ENCODE measurements around the gene NLRP6.
"Not testable (repeated sequence)": the region's sequence is repeated elsewhere in the genome, so short reads cannot be mapped to it uniquely, and the experiment has no call there.

Gene NLRP6

DNA sequence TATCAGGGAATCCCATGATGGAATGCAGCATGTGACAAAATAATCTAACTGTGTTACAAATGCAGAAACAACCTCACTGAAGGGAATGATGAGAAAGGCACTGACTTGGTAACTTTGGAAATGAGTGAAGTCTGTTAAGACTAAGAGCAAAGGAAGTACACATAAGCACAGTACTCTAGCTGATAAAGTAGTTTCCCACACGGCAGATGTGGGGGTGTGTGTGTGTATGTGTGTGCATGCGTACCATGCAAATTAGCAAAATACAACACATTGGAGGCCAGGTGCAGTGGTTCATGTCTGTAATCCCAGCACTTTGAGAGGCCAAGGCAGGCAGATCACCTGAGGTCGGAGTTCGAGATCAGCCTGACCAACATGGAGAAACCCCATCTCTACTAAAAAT, 16.6 kb upstream of the NLRP6 start:
- H3K27ac ChIP-seq = no peak overlapping the region
- POLR2A ChIA-PET (ENCODE audit: low non-redundant PET) = no interaction called here

DNA sequence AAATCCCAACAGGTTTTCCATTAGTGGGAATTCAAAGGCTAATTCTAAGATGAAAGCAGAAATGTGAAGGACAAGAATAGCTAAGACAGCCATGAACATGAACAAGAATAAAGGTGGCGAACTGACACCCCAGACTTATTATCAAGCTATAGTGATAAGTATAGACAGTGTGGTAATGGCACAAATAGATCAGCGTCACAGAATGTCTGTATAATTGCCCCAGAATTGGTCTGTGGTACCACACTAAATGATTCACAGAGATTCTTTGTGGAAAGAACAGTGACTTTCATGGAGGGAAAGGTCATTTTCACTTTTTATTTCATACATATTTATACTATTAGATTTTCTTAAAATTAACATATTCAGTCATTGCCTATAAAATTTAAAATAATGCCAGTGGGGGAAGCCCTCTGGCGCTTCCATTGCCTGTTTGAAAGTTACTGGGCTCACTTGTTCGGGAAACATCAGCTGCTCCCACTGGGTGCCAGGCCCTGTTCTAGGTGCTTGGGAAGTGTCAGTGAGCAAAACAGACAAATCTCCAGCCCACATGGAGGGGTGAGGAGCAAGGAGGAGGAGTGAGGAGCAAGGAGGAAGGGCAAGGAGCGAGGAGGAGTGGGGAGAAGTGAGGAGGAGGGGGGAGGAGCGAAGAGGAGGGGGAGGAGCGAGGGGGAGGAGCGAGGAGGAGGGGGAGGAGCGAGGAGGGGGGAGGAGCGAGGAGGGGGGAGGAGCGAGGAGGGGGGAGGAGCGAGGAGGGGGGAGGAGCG, 11.3 kb upstream of the NLRP6 start:
- ChIA-PET POLR2A (ENCODE audit: low non-redundant PET) (no interaction called here), CTCF (interaction anchor here (0.7 to 0.9 kb wide), 2 partner anchors 14 to 45 kb away, joined by 3 read pairs; no protein-coding TSS in a partner anchor)
- DNase-seq (ENCODE audit: low spot score) = no peak
- TF ChIP-seq, protein P1, sequence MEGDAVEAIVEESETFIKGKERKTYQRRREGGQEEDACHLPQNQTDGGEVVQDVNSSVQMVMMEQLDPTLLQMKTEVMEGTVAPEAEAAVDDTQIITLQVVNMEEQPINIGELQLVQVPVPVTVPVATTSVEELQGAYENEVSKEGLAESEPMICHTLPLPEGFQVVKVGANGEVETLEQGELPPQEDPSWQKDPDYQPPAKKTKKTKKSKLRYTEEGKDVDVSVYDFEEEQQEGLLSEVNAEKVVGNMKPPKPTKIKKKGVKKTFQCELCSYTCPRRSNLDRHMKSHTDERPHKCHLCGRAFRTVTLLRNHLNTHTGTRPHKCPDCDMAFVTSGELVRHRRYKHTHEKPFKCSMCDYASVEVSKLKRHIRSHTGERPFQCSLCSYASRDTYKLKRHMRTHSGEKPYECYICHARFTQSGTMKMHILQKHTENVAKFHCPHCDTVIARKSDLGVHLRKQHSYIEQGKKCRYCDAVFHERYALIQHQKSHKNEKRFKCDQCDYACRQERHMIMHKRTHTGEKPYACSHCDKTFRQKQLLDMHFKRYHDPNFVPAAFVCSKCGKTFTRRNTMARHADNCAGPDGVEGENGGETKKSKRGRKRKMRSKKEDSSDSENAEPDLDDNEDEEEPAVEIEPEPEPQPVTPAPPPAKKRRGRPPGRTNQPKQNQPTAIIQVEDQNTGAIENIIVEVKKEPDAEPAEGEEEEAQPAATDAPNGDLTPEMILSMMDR (conservative IDR thresholded peaks at IDR 0.05; ENCODE audit: low read depth) = no peak
- no peak overlapping the region; the same call in 1 of the 2 replicates for H3K27ac ChIP-seq

More for the DNA sequence above, 16.6 kb upstream of the NLRP6 start:
- DNase-seq (ENCODE audit: low spot score) = no peak
- CTCF ChIA-PET = interaction anchor here (0.6 to 1.6 kb wide), 2 partner anchors 11 to 22 kb away, joined by 3 to 7 read pairs; no protein-coding TSS in a partner anchor
- TF ChIP-seq, protein P1 (conservative IDR thresholded peaks at IDR 0.05; ENCODE audit: low read depth) = no peak

DNA sequence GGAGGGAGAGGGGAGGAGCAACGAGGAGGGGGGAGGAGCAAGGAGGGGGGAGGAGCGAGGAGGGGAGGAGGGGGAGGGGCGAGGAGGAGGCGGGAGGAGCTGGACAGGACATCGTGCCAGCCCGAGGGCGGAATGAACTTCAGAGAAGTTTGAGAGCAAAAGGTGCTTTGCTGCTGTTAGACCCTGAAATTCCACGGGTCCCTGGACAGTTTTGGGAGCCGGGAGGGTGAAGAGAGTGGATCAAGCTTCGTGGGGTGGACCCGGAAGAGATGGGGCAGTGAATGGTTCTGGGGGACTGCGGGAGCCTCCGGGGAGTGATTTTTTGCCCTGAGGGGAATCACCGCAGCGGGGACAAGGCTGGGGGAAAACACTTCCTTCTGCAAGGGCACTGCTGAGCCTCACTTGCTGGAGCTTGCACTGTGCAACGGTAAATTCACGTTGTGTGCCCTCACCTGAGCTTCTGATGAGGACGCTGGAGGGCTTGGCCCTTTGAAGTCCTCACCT, 10.7 kb upstream of the NLRP6 start:
- CTCF ChIA-PET = interaction anchor here (0.7 to 1.0 kb wide), 3 partner anchors 13 to 44 kb away, joined by 3 read pairs; no protein-coding TSS in a partner anchor
- DNase-seq (ENCODE audit: low spot score) = no peak

DNA sequence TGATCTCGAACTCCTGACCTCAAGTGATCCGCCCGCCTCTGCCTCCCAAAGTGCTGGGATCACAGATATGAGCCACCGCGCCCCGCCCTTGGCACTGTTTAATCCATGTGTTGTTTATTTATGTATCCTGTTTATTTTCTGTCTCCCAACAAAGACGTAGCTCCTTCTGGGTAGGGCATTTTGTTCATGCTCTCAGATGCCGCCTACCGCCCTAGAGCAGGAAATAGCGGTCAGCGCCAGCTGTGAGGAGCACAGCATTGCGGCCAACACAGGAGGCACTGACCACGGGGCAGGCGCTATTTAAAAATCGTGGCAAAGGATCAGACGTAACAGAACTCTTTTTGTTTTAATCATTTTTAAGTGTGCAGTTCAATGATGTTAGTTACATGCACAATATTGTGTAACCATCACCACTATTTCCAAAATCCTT, 9.5 kb upstream of the NLRP6 start:
- H3K27ac ChIP-seq; DNase-seq (ENCODE audit: low spot score); CTCF ChIA-PET; POLR2A ChIA-PET (ENCODE audit: low non-redundant PET): not testable (repeated sequence)

More for the DNA sequence above, 10.7 kb upstream of the NLRP6 start:
- TF ChIP-seq, protein P1 (conservative IDR thresholded peaks at IDR 0.05; ENCODE audit: low read depth) = no peak
- H3K27ac ChIP-seq = peak overlapping the region; percentile 72
- POLR2A ChIA-PET (ENCODE audit: low non-redundant PET) = no interaction called here

DNA sequence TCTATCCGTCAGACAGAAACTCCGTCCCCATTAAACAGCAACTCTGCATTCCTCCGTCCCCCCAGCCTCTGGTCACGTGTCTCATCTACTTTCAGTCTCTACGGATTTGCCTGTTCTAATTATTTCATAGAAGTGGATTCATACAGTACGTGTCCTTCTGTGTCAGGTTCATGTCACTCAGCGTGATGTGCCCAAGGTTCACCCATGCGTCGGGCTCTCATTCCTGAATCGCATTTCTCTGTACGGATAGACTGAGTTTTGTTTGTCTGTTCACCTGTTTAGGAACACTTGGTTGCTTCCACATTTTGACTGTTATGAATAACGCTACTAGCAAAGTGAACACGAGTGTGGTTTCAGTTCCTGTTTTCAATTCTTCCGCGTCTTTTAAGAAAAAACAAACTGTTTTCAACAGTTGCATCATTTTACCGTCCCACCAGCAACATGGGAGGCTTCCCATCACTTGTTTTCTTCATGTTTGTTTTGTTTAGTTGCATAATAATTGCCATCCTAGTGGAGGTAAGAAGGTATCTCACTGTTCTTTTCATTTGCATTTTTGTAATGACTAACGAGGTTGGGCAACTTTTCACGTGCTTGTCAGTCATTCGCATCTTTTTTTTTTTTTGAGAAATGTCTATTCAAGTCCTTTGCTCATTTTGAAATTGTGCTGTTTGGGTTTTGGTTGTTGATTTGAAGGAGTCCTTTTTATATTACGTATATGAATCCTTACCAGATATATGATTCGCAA, 8.9 kb upstream of the NLRP6 start:
- DNase-seq (ENCODE audit: low spot score) = no peak
- H3K27ac ChIP-seq = no peak overlapping the region
- ChIA-PET POLR2A (ENCODE audit: low non-redundant PET) (no interaction called here), CTCF (no interaction called here)
- TF ChIP-seq, protein P1 (conservative IDR thresholded peaks at IDR 0.05; ENCODE audit: low read depth) = no peak

DNA sequence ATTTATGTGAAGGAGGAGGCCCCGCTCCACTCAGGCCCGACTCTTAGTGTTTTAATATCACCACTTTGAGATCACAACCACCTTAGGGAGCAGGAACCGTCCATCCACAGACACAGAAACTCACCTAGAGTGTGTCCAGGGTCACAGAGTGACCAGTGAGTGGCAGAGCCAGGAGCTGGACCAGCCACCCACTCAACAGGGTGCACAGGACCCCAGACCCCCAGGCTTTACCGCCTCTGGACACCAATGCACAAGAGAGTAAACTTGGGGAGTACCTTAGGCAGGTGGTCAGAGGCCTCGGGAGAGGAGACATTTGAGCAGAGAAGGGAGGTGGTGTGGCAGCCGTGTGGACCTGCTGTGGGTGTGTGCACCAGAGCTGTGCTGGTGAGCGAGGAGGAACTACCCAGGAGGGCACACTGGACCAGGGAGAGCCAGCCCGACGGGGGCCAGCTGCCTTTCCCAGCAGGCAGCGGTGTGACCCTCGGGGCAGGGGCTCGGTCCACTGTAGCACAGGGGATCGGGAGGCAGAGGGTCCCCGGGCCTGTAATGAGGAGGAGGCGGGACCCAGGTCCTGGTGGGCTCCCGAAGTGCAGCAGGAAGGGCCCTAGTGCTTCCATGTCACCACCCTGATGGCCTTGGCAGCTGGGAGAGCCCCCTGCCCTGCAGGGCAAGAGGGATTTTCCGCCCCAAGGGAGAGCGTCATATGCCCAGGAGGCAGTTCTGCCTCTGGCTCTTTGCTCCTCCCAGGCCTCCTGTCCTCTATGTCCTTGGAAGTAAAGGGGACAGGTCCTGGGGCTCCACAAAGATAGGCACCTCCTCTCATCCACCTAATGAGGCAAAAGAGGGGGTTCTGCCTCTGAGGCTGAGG, 7.5 kb upstream of the NLRP6 start:
- H3K27ac ChIP-seq = no peak overlapping the region
- DNase-seq (ENCODE audit: low spot score) = no peak
- TF ChIP-seq, protein P1 (conservative IDR thresholded peaks at IDR 0.05; ENCODE audit: low read depth) = no peak
- CTCF ChIA-PET = no interaction called here
- POLR2A ChIA-PET (ENCODE audit: low non-redundant PET) = no interaction called here
